HG02970 (cell line): ENCODE data around the gene MTF1.
A peak's percentile ranks its signal among the peaks of the same experiment; 100 is the strongest.
"Not testable (repeated sequence)": the region's sequence is repeated elsewhere in the genome, so short reads cannot be mapped to it uniquely, and the experiment has no call there.

Experiments used
- ATAC-seq: cut with Tn5 transposase; IDR thresholded peaks from one replicate; pipeline ENCODE4 v1.9.1; 2021; ENCODE audit warnings: mild to moderate bottlenecking, moderate library complexity, moderate number of reproducible peaks; ENCODE audit not compliant: unreplicated experiment, low FRiP score

Gene MTF1

DNA sequence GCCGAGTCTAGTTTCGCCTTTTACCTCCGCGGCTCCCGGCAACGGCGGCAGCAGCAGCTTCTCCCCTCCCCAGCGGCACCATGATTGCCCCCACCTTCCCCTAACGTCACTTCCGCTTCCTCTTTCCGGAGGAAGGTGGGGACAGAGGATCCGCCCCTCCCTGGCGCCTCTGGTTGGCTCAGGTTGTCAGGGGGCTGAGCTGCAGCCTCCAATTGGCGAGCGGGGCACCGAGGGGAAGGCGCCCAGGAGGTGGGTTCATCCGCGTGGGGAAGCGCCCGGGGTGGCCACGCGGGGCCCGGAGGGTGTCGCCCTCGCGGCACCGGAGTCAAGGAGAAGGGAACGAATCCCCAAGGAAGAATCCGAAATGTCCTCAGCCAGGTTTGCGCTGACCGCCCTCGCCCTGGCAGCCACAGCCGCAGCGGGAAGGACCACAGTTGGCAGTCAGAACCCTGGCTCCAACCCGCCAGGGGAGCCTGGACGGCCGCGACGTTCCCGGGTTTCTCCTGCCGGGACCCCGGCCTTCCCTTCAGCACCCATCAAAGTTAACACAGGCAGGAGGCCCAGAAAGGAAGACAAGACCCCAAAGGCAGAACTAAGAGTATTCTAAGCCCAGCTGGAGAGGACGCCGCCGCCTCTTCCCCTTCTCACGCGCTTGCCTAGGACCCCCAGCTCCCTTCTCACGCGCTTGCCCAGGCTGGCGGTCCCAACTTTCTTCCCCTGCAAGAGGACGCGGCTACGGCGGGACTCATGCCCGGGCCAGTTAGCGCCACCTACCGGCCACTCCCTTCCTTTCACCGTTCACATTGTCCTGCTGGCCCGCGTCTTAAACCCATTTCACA is at the start of gene MTF1:
MTF1 (minus strand) TSS at position 86 of the 839 bp plus-strand sequence. CDS start 1,934 bp downstream, outside the sequence.
- ATAC-seq: peak; percentile 86

DNA sequence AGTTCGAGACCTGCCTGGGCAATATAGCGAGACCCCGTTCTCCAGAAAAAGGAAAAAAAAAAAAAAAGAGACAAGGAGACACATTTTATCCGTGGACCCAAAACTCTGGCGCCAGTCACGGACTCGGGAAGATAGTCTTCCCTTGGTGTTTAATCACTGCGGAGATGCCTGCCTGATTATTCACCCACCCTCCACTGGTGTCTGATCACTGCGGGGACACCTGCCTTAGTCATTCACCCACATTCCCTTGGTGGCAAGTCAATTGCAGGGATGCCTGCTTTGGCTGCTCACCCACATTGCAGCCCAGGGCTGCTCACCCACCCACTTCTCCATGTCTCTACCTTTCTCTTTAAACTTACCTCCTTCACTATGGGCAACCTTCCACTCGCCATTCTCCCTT is 49.1 kb upstream of the MTF1 start:
- ATAC-seq: not testable (repeated sequence)

DNA sequence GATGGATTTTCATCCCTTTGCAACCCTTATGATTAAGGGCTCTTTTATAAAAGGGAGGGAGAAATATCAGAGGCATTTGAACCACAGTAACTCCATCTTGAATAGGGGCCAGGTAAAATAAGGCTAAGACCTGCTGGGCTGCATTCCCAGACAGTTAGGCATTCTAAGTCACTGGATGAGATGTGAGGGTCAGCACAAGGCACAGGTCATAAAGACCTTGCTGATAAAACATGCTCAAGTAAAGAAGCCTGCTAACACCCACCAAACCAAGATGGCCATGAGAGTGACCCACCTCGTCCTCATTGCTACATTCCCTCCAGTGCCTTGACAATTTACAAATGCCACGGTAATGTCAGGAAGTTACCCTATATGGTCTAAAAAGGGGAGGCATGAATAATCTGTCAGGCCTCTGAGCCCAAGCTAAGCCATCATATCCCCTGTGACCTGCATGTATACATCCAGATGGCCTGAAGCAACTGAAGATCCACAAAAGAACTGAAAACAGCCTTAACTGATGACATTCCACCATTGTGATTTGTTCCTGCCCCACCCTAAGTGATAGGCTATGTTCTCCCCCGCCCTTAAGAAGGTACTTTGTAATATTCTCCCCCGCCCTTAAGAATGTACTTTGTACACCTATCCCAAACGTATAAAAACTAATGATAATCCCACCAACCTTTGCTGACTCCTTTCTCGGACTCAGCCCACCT is 48.2 kb upstream of the MTF1 start:
- ATAC-seq: not testable (repeated sequence)

DNA sequence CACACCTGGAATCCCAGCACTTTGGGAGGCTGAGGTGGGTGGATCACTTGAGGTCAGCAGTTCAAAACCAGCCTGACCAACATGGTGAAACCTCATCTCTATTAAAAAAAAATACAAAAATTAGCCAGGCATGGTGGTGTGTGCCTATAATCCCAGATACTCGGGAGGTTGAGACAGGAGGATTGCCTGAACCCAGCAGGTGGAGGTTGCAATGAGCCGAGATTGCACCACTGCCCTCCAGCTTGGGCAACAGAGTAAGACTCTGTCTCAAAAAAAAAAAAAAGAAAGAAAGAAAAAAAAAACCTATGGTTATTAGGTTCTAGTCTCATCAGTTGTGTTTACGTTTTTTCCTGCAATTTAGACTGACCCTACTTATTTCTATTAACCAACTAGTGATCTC is 47.2 kb upstream of the MTF1 start:
- not testable (repeated sequence) for ATAC-seq

DNA sequence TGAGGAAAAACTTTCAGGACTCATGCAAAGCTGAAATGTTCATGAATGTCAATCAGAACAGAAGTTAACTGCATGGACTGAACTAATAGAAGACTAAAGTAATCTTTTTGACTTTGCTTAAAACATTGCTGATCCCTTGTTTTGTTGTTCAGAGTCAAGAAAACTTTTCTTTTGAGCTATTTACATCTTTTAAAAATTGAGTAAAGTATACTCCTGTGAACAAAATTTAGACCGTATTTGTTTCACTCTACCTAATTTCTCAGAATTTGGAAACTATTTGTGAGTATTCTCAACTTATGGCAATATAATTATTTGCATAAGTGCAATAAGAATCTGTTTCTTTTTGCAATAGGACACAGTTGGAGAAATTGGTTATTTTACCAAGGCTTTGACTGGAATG is 46.3 kb upstream of the MTF1 start:
- ATAC-seq: no peak

DNA sequence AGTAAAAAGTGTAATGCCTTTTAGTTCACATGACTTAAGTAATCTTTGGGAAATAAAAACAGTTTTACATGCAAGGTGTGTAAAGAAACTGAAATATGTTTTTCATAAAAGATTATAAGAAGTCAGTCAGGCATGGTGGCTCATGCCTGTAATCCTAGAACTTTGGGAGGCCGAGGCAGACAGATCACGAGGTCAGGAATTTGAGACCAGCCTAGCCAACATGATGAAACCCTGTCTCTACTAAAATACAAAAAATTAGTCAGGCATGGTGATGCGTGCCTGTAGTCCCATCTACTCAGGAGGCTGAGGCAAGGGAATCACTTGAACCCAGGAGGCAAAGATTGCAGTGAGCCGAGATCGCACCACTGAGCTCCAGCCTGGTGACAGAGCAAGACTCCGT is 44.5 kb upstream of the MTF1 start:
- ATAC-seq: not testable (repeated sequence)

DNA sequence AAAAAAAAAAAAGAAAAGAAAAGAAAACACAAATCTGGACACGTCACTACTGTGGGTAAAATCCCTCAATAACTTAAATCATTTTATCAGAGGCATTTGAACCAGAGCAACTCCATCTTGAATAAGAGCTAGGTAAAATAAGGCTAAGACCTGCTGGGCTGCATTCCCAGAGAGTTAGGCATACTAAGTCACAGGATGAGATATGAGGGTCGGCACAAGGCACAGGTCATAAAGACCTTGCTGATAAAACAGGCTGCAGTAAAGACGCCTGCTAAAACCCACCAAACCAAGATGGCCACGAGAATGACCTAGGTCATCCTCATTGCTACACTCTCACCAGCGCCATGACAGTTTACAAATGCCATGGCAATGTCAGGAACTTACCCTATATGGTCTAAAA is 43.6 kb upstream of the MTF1 start:
- ATAC-seq: no peak

DNA sequence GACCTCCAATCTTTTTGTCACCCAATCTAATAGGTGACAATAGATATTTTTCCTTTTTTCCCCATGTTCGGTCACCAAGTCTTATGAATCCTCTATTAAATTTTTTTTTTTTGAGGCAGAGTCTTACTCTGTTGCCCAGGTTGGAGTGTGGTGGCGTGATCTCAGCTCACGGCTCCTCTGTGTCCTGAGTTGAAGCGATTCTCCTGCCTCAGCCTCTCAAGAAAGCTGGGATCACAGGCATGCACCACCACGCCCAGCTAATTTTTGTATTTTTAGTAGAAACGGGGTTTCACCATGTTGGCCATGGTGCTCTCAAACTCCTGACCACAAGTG is 42.5 kb upstream of the MTF1 start:
- ATAC-seq: peak; percentile 29

DNA sequence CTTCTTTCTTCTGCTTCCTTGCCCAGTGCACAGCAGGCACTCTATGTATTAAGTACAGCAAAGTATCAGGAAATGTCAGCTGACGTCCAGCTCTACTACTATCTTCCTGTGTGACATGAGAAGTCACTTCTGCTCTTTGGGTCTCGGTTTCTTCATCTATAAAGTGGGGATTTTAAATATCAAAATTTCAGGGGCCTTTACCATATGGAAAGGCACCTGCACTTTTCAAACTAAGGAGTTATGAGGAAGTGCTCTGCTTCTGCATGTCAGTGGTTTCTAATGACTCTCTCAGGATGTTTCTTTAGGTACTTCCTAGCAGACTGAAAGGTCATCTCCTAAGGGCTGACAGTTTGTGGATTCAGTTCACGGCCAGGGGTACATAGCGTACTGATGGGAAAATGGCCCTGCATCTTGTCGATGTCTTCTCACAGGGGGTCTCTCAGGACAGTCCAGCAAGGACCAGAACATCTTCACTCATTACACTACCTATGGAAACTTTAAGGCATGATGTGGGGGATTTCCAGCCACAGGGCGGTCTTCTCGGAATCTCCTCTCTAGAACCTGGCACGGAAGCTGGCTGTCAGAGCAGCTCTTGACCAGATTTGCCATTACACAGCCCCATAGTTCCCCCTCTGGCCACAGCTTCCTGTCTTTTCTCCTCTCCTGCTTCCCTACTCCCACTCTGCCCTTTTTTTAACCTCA is 42.0 kb upstream of the MTF1 start:
- peak; percentile 66 for ATAC-seq

DNA sequence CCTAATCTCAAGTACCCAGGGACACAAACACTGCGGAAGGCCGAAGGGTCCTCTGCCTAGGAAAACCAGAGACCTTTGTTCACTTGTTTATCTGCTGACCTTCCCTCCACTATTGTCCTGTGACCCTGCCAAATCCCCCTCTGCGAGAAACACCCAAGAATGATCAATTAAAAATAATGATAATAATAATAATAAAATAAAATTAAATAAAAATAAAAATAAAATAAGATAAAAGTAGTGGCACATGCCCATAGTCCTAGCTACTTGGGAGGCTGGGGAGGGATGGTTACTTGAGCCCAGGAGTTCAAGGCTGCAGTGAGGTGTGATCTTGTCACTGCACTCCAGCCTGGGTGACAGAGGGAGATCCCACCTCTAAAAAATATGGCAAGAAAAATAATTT is 38.2 kb upstream of the MTF1 start:
- not testable (repeated sequence) for ATAC-seq

DNA sequence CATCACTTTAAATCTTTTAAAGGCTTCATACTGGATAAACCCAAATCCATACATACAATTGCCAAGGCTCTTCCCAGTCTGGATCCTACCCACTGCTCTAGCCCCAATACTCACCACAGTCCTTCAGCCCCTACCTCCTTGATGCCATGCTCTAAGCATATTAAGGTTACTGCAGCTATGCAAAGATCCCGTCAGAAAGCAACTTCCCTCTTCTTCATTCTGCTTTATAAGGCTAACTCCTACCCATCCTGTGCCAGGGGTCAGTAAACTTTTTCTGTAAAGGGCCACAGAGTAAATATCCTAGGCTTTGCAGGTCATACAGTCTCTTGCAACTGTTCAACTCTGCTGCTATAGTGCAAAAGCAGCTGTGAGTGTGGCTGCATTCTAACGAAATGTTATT is 34.3 kb upstream of the MTF1 start:
- ATAC-seq: no peak

DNA sequence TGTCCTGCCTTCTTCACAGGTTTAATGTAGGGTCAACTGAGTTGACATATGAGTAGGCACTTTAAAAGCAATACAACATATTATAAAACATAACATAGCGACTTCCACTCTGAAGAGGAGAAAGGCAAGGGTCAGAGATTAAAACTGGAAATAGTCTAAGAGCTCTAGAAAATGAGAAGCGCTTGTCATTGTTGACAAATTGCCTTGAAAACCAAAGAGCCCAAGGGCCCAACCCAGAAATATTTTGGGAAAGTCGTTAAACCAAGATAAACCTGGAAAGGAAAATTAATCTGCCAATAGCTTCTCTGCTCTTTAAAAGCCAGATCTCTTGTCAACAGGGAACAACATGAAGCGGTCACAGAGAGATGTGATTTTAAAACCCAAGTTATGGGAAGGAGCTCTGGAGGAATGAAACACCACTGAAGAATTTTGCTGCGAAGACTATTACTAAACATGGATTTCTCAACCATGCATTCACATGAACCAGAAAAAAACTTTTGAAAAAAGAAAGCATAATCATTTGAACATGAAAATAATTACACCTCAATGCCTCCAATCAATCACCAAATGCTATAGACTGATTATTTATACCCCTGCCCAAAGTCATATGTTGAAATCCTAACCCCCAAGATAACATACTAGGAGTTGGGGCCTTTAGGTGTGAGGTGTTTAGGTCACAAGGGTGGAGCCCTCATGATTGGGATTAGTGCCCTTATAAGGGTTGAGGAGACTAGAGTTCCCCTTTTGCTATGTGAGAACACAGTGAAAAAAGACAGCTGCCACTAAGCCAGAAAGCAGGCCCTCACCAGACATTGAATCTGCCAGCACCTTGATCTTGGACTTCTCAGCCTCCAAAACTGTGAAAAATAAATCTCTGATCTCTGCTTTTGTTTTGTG is 33.0 kb upstream of the MTF1 start:
- ATAC-seq: no peak

DNA sequence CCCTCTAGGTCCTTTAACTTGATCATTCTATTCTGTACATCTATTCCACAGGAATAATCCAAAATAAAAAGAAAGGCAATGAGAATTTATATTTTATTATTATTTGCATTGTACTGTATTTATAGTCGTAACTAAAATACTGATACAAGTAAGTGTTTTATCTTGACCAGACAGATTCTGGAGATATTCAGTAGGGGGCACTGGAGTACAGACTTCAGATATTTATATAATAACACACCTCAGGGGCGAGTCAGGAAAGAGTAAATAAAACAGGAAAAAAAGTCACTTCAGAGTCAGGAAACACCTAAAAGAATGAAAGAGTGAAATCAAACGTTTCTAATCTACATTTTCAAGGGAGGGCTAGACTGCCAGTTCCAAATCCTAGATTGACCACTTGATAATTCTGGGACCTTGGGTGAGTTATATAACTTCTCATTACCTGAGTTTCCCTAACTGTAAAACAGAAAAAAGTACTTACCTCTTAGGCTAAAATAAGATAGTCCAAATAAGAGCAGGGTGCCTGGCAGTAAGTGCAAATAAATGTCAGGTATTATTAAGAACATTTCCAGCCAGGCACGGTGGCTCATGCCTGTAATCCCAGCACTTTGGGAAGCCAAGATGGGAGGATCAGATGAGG is 31.1 kb upstream of the MTF1 start:
- ATAC-seq: no peak

DNA sequence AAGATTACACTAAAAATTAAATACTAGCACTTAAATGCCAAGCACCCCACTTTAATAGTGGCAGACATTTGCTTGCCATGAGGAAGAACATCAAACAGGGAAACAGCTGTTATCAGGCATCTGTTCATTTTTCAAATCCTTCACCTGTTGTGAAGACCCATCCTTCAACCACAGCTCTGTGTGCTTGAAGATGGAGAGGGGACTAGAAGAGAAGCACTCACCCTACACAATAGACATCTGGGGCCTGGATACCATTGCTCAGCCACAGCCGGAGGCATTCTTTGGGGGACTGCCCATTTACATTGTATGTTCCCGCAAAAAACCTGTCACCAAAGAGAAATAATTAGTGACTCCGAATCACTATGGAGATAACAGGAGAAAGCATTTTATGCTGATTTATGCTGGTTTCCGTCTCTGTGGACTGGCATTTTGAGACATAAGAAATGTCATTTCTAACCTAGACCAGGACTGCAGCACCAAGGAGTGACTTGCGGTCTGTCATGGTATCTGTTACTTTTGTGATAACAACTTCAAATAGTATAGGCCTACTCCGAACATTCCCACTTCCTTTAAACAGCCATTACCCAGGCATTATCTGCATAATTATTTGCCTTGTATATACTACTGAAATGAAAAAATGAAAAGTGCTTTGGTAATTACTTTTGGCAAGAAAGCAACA is 28.8 kb upstream of the MTF1 start:
- ATAC-seq: no peak

DNA sequence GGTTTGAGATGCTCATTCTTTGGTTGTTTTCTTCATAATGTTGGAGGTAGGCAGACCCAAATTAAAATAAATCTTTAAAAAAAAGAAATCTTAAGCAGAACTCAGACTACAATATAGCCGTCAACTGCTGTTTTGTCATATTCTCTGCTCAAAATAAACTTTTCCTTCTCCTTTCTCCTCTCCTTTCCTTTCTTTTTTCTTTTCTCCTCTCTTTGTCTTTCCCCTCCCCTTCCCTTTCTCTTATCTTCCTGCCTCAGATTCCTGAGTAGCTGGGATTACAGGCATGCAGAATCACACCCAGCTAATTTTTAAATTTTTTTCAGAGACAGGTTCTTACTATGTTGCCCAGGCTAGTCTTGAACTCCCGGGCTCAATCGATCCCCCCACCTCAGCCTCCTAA is 24.8 kb upstream of the MTF1 start:
- no peak for ATAC-seq

DNA sequence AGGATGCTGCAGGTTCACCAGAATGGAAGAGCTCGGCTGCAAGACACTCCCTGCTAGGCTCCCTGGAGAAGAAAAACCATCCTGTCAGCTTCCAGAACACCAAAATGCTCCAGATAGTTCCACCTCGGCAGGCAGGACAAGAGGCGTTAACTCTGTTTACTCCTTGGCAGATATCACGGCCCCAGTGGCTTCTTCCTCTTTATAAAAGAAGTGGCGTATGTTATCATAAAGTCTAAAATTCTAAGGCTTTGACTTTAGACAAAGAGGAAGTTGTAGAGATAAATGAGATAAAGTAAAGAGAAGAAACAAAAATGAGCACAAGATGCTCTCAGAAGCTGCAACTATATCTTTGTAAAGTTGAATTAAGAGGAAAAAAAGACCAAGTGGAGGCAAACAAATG is 24.3 kb upstream of the MTF1 start:
- no peak for ATAC-seq

DNA sequence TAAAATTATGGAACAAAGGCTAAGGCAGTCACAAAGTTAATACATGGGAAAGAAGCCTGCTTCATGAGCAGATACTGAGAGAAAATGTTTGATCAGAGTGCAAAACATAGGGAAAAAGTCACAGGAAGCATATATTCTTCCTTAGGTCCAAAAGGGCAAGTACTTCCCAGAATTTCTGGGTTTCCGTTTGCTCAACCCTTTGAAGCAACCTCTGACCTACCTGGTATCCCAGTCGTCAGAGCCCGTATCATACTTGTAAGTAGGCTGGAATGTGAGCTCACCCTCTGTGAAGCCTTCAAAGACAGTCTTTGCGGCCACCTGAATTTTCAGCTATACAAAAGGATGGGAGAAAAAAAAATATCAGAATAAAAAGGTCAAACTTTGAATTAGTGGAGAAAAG is 20.5 kb upstream of the MTF1 start:
- ATAC-seq: no peak

DNA sequence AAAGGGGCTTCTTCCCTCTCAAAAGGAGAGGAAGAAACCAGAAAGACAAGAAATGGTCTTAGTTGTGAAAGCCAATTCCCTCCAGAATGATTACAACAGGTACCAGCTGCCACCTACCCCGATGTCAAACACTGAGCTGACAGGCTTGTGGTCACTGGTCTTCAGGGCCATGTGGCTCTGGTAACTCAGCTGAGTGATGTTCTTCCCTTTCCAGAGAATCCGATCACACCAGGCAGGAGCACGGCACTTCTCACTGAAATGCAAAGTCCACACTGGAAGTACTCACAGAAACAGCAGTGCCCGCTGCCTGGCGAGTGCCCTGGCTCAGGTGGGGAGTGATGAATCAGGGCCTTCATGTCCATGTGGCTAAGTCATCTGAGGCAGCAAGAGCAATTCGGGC is 18.7 kb upstream of the MTF1 start:
- no peak for ATAC-seq

DNA sequence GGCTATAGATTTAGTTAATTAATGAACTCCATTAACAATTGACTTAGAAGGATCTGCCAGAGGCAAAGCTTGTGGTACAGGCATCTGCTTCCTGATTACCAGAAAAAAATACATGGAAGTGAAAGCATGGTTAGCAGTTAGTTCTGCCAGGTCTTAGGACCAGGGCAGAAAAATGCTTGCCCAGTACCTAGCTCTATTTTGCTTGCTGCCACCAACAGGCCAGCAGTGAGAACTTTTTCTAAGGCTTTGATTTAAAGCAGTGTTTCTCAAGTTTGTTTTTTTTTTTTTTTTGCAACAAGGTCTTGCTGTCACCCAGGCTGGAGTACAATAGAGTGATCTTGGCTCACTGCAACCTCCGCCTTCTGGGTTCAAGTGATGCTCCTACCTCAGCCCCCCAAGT is 16.4 kb upstream of the MTF1 start:
- no peak for ATAC-seq
